Stimulated activated CD8-positive, alpha-beta memory T cell treated with anti-CD3 and anti-CD28 coated beads, Interleukin-12 subunit alpha, Interleukin-12 subunit beta, amount 100 ng/mL, for 4 hours (primary cell): ENCODE data around the gene PTPRF.
A peak's percentile ranks its signal among the peaks of the same experiment; 100 is the strongest.

Experiments used
- DNase-seq: peaks from one replicate; pipeline ENCODE4 v3.0.0-alpha.2; 2020; ENCODE audit warnings: low read depth

PTPRF gene

GRCh38 chr1:43582162-43582566 lies 51.5 kb downstream of the PTPRF start:
- peak; percentile 5 for DNase-seq

- no peak for DNase-seq
These were observed 52.4 kb downstream of the PTPRF start for GRCh38 chr1:43583058-43583457.

GRCh38 chr1:43584204-43584603 lies 53.5 kb downstream of the PTPRF start:
- DNase-seq = no peak

- no peak for DNase-seq
These were observed 54.9 kb downstream of the PTPRF start for GRCh38 chr1:43585557-43585956.

- DNase-seq = no peak
These were observed 55.6 kb downstream of the PTPRF start for GRCh38 chr1:43586136-43586731.

GRCh38 chr1:43587001-43587400 lies 56.3 kb downstream of the PTPRF start:
- DNase-seq = no peak

GRCh38 chr1:43587594-43587993 lies 56.9 kb downstream of the PTPRF start:
- no peak for DNase-seq

GRCh38 chr1:43588592-43588991 lies 57.9 kb downstream of the PTPRF start:
- no peak for DNase-seq

- no peak for DNase-seq
These were observed 59.8 kb downstream of the PTPRF start for GRCh38 chr1:43590388-43590925.

- DNase-seq = no peak
These were observed 60.5 kb downstream of the PTPRF start for GRCh38 chr1:43591181-43591580.

GRCh38 chr1:43592051-43592665 lies 61.5 kb downstream of the PTPRF start:
- DNase-seq = no peak

GRCh38 chr1:43592974-43593683 lies 62.4 kb downstream of the PTPRF start:
- DNase-seq = no peak

GRCh38 chr1:43596579-43596978 lies 65.9 kb downstream of the PTPRF start:
- DNase-seq = no peak

- no peak for DNase-seq
These were observed 66.3 kb downstream of the PTPRF start for GRCh38 chr1:43597028-43597427.

- DNase-seq = no peak
These were observed 67.0 kb downstream of the PTPRF start for GRCh38 chr1:43597721-43598120.

GRCh38 chr1:43598622-43599021 lies 67.9 kb downstream of the PTPRF start:
- no peak for DNase-seq

GRCh38 chr1:43600033-43601020 lies 69.6 kb downstream of the PTPRF start:
- no peak for DNase-seq

- DNase-seq = no peak
These were observed 72.3 kb downstream of the PTPRF start for GRCh38 chr1:43602990-43603389.

- no peak for DNase-seq
These were observed 73.5 kb downstream of the PTPRF start for GRCh38 chr1:43604192-43604591.

- DNase-seq = no peak
These were observed 74.5 kb downstream of the PTPRF start for GRCh38 chr1:43605157-43605556.

- DNase-seq = no peak
These were observed 75.1 kb downstream of the PTPRF start for GRCh38 chr1:43605766-43606165.

- no peak for DNase-seq
These were observed 75.9 kb downstream of the PTPRF start for GRCh38 chr1:43606624-43607023.
